K562 (cell line): ENCODE measurements around the gene CPNE6. TPM values are rescaled to one million over a fixed set of nuclear protein-coding genes. Genes with fewer than 3 reads are reported as not detected.

Source experiments
- ATAC-seq: fragments of 200-7000 bp; cut with Tn5 transposase; 3 replicates; pipeline ENCODE4 v1.9.1; 2020; ENCODE audit warnings: moderate library complexity
- BruUV-seq: library from RNA; stranded (reverse); fragments of 400-500 nt; replicated peaks from 2 replicates; lab custom pipeline; 2021; lab: Mats Ljungman, UMichigan
- CTCF ChIA-PET: fragments of 300-600 bp; formaldehyde crosslinking; extraction: SDS; loops from one replicate; lab custom pipeline; 2021; ENCODE audit warnings: low intra/inter-chr PET ratio; lab: Yijun Ruan, JAX
- POLR2A ChIA-PET: fragments of 300-600, 350-650 bp; sonication (Branson Sonifier 250); formaldehyde crosslinking; extraction: SDS; loops from one replicate; lab custom pipeline; 2021; ENCODE audit warnings: antibody characterized with exemption, inconsistent platforms; lab: Yijun Ruan, JAX
- DNase-seq, 4 experiments: peaks; one replicate each; pipeline versions ENCODE4 v3.0.0 to v3.0.0-alpha.2; 2011 to 2018; ENCODE audit warnings: low spot score in 3 of 4, mixed read lengths in 3 of 4; ENCODE audit errors: extremely low read depth in 1 of 4
- FAIRE-seq: peaks from 2 replicates; lab custom pipeline; 2011; peaks lifted over from hg19 to GRCh38; lab: Jason Lieb, UNC
- H2AFZ ChIP-seq: 2 replicates; pipeline ENCODE4 v1.6.0; 2011; ENCODE audit warnings: low read depth, low read length, control low read depth, inconsistent platforms
- H3K27ac ChIP-seq: fragments of 200-600 bp; 3 replicates; pipeline ENCODE4 v1.8.0; 2011; ENCODE audit warnings: low read depth, mild to moderate bottlenecking, control low read depth, inconsistent platforms, low read length, moderate library complexity, mixed read lengths; ENCODE audit errors: extremely low read depth
- H3K27me3 ChIP-seq, 2 experiments: fragments of 300-600 bp in 1 of 2; 2 replicates in 1 of 2; 3 replicates in 1 of 2; pipeline versions ENCODE4 v1.6.0 to v1.8.0; 2011; ENCODE audit warnings: inconsistent platforms in 2 of 2, low read length in 2 of 2, mild to moderate bottlenecking in 1 of 2, mixed read lengths in 1 of 2, moderate library complexity in 1 of 2; ENCODE audit not compliant: control insufficient read depth in 2 of 2, insufficient read depth in 2 of 2
- H3K36me3 ChIP-seq: fragments of 300-600 bp; 3 replicates; pipeline ENCODE4 v1.8.0; 2011; ENCODE audit warnings: mild to moderate bottlenecking, low read length, inconsistent platforms; ENCODE audit not compliant: control insufficient read depth, insufficient read depth
- H3K4me1 ChIP-seq, 2 experiments: fragments of 200-600 bp in 1 of 2; replicated peaks in 1 of 2; 2 replicates in 1 of 2; 3 replicates in 1 of 2; pipeline versions ENCODE4 v1.5.1 to v1.8.0; 2011; ENCODE audit warnings: inconsistent platforms in 2 of 2, low read length in 2 of 2, mild to moderate bottlenecking in 1 of 2, mixed read lengths in 1 of 2, moderate library complexity in 1 of 2; ENCODE audit not compliant: control insufficient read depth in 2 of 2, insufficient read depth in 2 of 2
- H3K4me2 ChIP-seq: 2 replicates; pipeline ENCODE4 v1.6.1; 2011; ENCODE audit warnings: low read length, control low read depth, inconsistent platforms, mixed read lengths; ENCODE audit not compliant: insufficient read depth
- H3K4me3 ChIP-seq: fragments of 200-600 bp; sonication (generic), shearing (Covaris generic); 2 replicates; pipeline ENCODE4 v1.5.1; 2016; ENCODE audit warnings: control low read depth, inconsistent platforms
- H3K79me2 ChIP-seq: fragments of 200-600 bp; 3 replicates; pipeline ENCODE4 v1.8.0; 2011; ENCODE audit warnings: low read length, inconsistent platforms; ENCODE audit not compliant: control insufficient read depth, insufficient read depth
- H3K9ac ChIP-seq, 2 experiments: 2 replicates each; pipeline versions ENCODE4 v1.6.0 to v1.6.1; 2011; ENCODE audit warnings: low read depth in 2 of 2, low read length in 2 of 2, control low read depth in 1 of 2, inconsistent platforms in 1 of 2, mild to moderate bottlenecking in 1 of 2, mixed read lengths in 1 of 2; ENCODE audit not compliant: insufficient read depth in 1 of 2
- H3K9me1 ChIP-seq: one replicate; pipeline ENCODE4 v1.6.0; 2011; ENCODE audit warnings: inconsistent platforms, mild to moderate bottlenecking, low read length, moderate library complexity; ENCODE audit not compliant: control insufficient read depth, insufficient read depth
- H3K9me3 ChIP-seq: replicated peaks from 2 replicates; pipeline ENCODE4 v1.5.1; 2011; ENCODE audit warnings: low read depth, low read length, inconsistent platforms; ENCODE audit not compliant: control insufficient read depth, insufficient read depth
- H4K20me1 ChIP-seq: replicated peaks from 2 replicates; pipeline ENCODE4 v1.6.1; 2011; ENCODE audit warnings: low read length, inconsistent platforms, mixed read lengths; ENCODE audit not compliant: control insufficient read depth, insufficient read depth
- KDM4B ChIP-seq, 2 experiments: fragments of 450-650 bp in 1 of 2; sonication (generic) in 1 of 2; IDR thresholded peaks; 2 replicates each; pipeline ENCODE4 v1.6.1; 2016 to 2017; ENCODE audit warnings: borderline replicate concordance in 2 of 2, antibody characterized with exemption in 1 of 2, low read depth in 1 of 2, mild to moderate bottlenecking in 1 of 2
- NCOA6 ChIP-seq: fragments of 450-650 bp; IDR thresholded peaks from 2 replicates; pipeline ENCODE4 v1.6.1; 2017; ENCODE audit warnings: mild to moderate bottlenecking
- RAD51 ChIP-seq: fragments of 450-650 bp; IDR thresholded peaks from 2 replicates; pipeline ENCODE4 v1.7.1; 2016; ENCODE audit warnings: low read depth, mild to moderate bottlenecking, borderline replicate concordance
- RFX1 ChIP-seq: fragments of 450-650 bp; IDR thresholded peaks from 2 replicates; pipeline ENCODE4 v1.6.1; 2016; ENCODE audit warnings: mild to moderate bottlenecking, moderate library complexity
- RFX5 ChIP-seq: IDR thresholded peaks from 2 replicates; pipeline ENCODE4 v1.6.1; 2011; ENCODE audit warnings: low read depth, mild to moderate bottlenecking, improper control_type of control experiment, low read length
- SMAD4 ChIP-seq: fragments of 250-450 bp; sonication (Bioruptor Pico); conservative IDR thresholded peaks from 2 replicates; pipeline ENCODE4 v1.8.0; 2021; ENCODE audit warnings: inconsistent platforms, mild to moderate bottlenecking, moderate library complexity
- SP1 ChIP-seq: sonication (generic); formaldehyde crosslinking; IDR thresholded peaks from 2 replicates; pipeline ENCODE4 v1.8.1; 2022; ENCODE audit warnings: mild to moderate bottlenecking, missing genetic modification reagents
- SPI1 ChIP-seq: IDR thresholded peaks from 2 replicates; pipeline ENCODE4 v1.6.1; 2011; ENCODE audit warnings: low read depth, low read length, control low read depth, borderline replicate concordance
- TAF7 ChIP-seq: fragments of 450-650 bp; IDR thresholded peaks from 2 replicates; pipeline ENCODE4 v1.6.1; 2016; ENCODE audit warnings: missing genetic modification characterization, missing compliant biosample characterization
- ZBTB17 ChIP-seq: fragments of 450-650 bp; formaldehyde crosslinking; IDR thresholded peaks from 2 replicates; pipeline ENCODE4 v1.4.0; 2020; ENCODE audit warnings: mild to moderate bottlenecking
- ZC3H4 ChIP-seq: sonication (generic); formaldehyde crosslinking; IDR thresholded peaks from 2 replicates; pipeline ENCODE4 v1.9.0; 2021; ENCODE audit warnings: missing genetic modification reagents, borderline replicate concordance
- ZFP91 ChIP-seq: sonication (generic); formaldehyde crosslinking; IDR thresholded peaks from 2 replicates; pipeline ENCODE4 v1.8.0; 2022; ENCODE audit warnings: mild to moderate bottlenecking, missing genetic modification reagents
- ZNF324 ChIP-seq: fragments of 250-450 bp; sonication (Bioruptor Pico); IDR thresholded peaks from 2 replicates; pipeline ENCODE4 v1.4.0; 2020; ENCODE audit warnings: mild to moderate bottlenecking
- WGBS: fragments of 100-300 bp; shearing (Covaris generic); methylation state at CpG from one replicate; pipeline ENCODE4 v1.1.6; 2016; ENCODE audit warnings: low coverage, mixed read lengths; ENCODE audit not compliant: insufficient coverage; ENCODE audit errors: missing lambda C conversion rate; 5-methylcytosine and 5-hydroxymethylcytosine counted together
- in situ Hi-C: fragments of 300-500 bp; cut with MboI; formaldehyde crosslinking; loops from 4 replicates; pipeline ENCODE4 v1.15.0; 2018; ENCODE audit warnings: inconsistent platforms, mixed read lengths
- intact Hi-C: fragments of 100-400 bp; cut with micrococcal nuclease; formaldehyde crosslinking; loops from 2 replicates; pipeline ENCODE4 v1.14.2; 2022
- polyA plus RNA-seq, 8 experiments: library from polyadenylated mRNA; depleted of rRNA in 4 of 8; stranded (reverse) in 5 of 8; unstranded in 3 of 8; fragments of >200 nt; fragmentation: Nextera tagmentation in 2 of 8; fragmentation: Illumina TruSeq in 1 of 8; extraction: Ambion mirVana in 2 of 8; extraction: Trizol in 1 of 8; gene quantifications; 2 replicates each; pipeline versions ENCODE4 v1.2.1 to v1.2.3, GENCODE V29; 2011 to 2014; ENCODE audit warnings: inconsistent platforms in 1 of 8, missing spikeins in 1 of 8
- total RNA-seq, 7 experiments: library from RNA; depleted of rRNA in 6 of 7; stranded (reverse); fragments of >200 nt in 6 of 7; fragmentation: Illumina TruSeq in 2 of 7; extraction: Trizol in 2 of 7; gene quantifications; 2 replicates each; pipeline versions ENCODE4 v1.2.1 to v1.2.3, GENCODE V29; 2011 to 2021; ENCODE audit warnings: low replicate concordance in 1 of 7
- TF ChIP-seq, protein P1 (sequence below): fragments of 250-450 bp; sonication (Bioruptor Pico); IDR thresholded peaks from 2 replicates; pipeline ENCODE4 v1.8.0; 2021; ENCODE audit warnings: moderate library complexity, mild to moderate bottlenecking, inconsistent platforms

The CPNE6 gene
- total and polyA plus RNA-seq, 9 of the 15 experiments (the other 6 are each of a cell fraction or from before 2014, with no cell fraction given): not detected

- 35% methylated on average over 4 of the region's 9 CpGs for WGBS
- TF ChIP-seq RFX1 (peak; percentile 85), SPI1 (peak; percentile 92), RFX5 (no peak), TAF7 (tag) (no peak), ZBTB17 (CRISPR knock-in tag) (no peak)
- H3K4me1 ChIP-seq: peaks cover 18 to 36% of the 10 kb centered on the region in 2 experiments
- H3K27ac ChIP-seq: no peak overlapping the region
- H3K36me3 ChIP-seq: no peaks in the 10 kb centered on the region
- DNase-seq: peak in 1 of 4 experiments; percentile 10
- no peaks in the 10 kb centered on the region for H3K9me1 ChIP-seq
- in situ Hi-C loops: no loop called here
- BruUV-seq: no TSS peak
- CTCF ChIA-PET: no interaction called here
- H3K4me2 ChIP-seq: no peak overlapping the region
- H3K9me3 ChIP-seq: no peaks in the 10 kb centered on the region
- no peak for FAIRE-seq
- H3K4me3 ChIP-seq: no peak overlapping the region
- no peak for ATAC-seq
- intact Hi-C loops: no loop called here
- POLR2A ChIA-PET: interaction anchor here (1.5 to 5.5 kb wide), 2 partner anchors 9 to 15 kb away, joined by 4 to 40 read pairs; partner anchors contain the start of gene PCK2
- no peak overlapping the region for H3K9ac ChIP-seq
- no peaks in the 10 kb centered on the region for H4K20me1 ChIP-seq
- no peaks in the 10 kb centered on the region for H3K79me2 ChIP-seq
- H2AFZ ChIP-seq: no peak overlapping the region
- no peaks in the 10 kb centered on the region for H3K27me3 ChIP-seq
Measured at GRCh38 chr14:24079491-24080141, 8.3 kb downstream of the CPNE6 start.

DNA sequence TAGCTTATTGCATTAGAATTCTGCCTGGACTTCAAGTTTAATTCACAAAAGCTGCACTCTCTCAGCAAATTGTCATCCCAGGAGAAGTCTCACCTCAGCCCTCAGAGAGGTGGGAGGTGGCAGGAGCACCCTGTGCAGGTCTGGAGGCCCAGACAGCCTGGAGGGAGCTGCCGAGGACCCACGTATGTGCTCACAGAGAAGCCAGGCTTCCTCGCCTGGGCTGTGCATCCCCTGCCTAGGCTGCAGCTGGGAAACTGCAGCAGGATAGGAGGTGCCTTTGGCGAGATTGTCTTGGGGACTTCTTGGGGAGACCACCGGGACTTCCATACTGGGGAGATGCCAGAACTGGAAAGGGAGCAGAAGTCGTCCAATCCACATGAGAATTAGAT, 8.8 kb downstream of the CPNE6 start:
- H3K27ac ChIP-seq: no peak overlapping the region
- no peak overlapping the region for H3K4me2 ChIP-seq
- H2AFZ ChIP-seq: no peak overlapping the region
- no peaks in the 10 kb centered on the region for H3K9me3 ChIP-seq
- POLR2A ChIA-PET: interaction anchor here (0.6 to 5.5 kb wide), 7 partner anchors 10 to 191 kb away, joined by 3 to 40 read pairs (median 4); partner anchors contain the start of genes DCAF11, EMC9, NRL and PCK2
- ATAC-seq (no peak), FAIRE-seq (no peak), DNase-seq (no peak)
- H3K27me3 ChIP-seq: no peaks in the 10 kb centered on the region
- no TSS peak for BruUV-seq
- no peaks in the 10 kb centered on the region for H3K79me2 ChIP-seq
- no peaks in the 10 kb centered on the region for H3K36me3 ChIP-seq
- no peaks in the 10 kb centered on the region for H3K9me1 ChIP-seq
- intact Hi-C loops: no loop called here
- CTCF ChIA-PET: no interaction called here
- in situ Hi-C loops: no loop called here
- H3K9ac ChIP-seq: peak overlapping the region in 1 of 2 experiments; percentile 61; a peak in 2 of 4 replicates
- peaks cover 18 to 36% of the 10 kb centered on the region in 2 experiments for H3K4me1 ChIP-seq
- no peak overlapping the region for H3K4me3 ChIP-seq
- WGBS: 48% methylated on average over 5 of the region's 6 CpGs
- H4K20me1 ChIP-seq: no peaks in the 10 kb centered on the region
- TF ChIP-seq SP1: no peak
- no peak for TF ChIP-seq KDM4B (IDR thresholded peaks at IDR 0.05; ENCODE audit: borderline replicate concordance in 2 of 2, low read depth in 1 of 2)
- TF ChIP-seq ZC3H4 (CRISPR knock-in tag): no peak
- no peak for TF ChIP-seq NCOA6
- TF ChIP-seq, protein P1, sequence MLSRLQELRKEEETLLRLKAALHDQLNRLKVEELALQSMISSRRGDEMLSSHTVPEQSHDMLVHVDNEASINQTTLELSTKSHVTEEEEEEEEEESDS (CRISPR knock-in tag): no peak
- no peak for TF ChIP-seq ZNF324 (CRISPR knock-in tag)
- no peak for TF ChIP-seq ZFP91 (CRISPR knock-in tag)
- TF ChIP-seq SMAD4 (CRISPR knock-in tag): no peak
- no peak for TF ChIP-seq RAD51
